NT2/D1 (cell line): ENCODE data around the gene MEGF8.

ENCODE experiments used
- YY1 ChIP-seq: IDR thresholded peaks from 2 replicates; pipeline ENCODE4 v1.6.1; 2011; ENCODE audit not compliant: insufficient read length, insufficient read depth
- ZNF274 ChIP-seq: IDR thresholded peaks from 2 replicates; pipeline ENCODE4 v1.6.1; 2011; ENCODE audit warnings: mild to moderate bottlenecking, low read depth, low read length

- no peak for TF ChIP-seq YY1
- no peak for TF ChIP-seq ZNF274
Measured at GRCh38 chr19:42392165-42392564, 66.7 kb downstream of the MEGF8 start.
